Epithelial cell of proximal tubule (primary cell): ENCODE data around the gene SKIL. TPM values are rescaled to one million over a fixed set of nuclear protein-coding genes. Genes with fewer than 3 reads are reported as not detected.

Experiments used
- DNase-seq: peaks from one replicate; pipeline ENCODE4 v3.0.0-alpha.2; 2011; ENCODE audit warnings: low read depth
- H3K4me3 ChIP-seq: 2 replicates; pipeline ENCODE4 v1.5.1; 2011; ENCODE audit warnings: low read depth, mild to moderate bottlenecking, low read length
- total RNA-seq: library from RNA; depleted of rRNA; stranded (reverse); fragments of >200 nt; gene quantifications from 2 replicates; pipeline ENCODE4 v1.2.3, GENCODE V29; 2015
- TF ChIP-seq, protein P1 (sequence below): conservative IDR thresholded peaks from 2 replicates; pipeline ENCODE4 v1.5.1; 2012; ENCODE audit warnings: low read depth, mild to moderate bottlenecking, low read length

Gene SKIL
- total RNA-seq, 1 donor from 2014 or later = 25.1 TPM

DNA sequence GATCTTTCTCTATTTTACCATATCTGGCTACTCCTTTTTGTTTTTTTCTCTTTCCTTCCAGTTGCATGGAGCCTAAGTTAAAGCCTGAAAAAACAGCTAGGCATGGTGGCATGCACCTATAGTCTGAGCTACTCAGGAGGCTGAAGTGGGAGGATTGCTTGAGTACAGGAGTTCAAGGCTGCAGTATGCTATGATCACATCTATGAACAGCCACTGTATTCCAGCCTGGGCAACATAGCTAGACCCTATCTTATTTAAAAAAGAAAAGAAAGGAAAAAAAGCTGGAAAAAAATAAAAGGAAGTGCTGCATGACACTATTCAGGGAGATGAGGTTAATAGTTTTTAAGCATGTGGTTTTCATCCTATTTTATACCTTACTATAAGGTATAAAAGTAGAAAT is 4.0 kb upstream of the SKIL start:
- H3K4me3 ChIP-seq = no peak overlapping the region
- TF ChIP-seq, protein P1, sequence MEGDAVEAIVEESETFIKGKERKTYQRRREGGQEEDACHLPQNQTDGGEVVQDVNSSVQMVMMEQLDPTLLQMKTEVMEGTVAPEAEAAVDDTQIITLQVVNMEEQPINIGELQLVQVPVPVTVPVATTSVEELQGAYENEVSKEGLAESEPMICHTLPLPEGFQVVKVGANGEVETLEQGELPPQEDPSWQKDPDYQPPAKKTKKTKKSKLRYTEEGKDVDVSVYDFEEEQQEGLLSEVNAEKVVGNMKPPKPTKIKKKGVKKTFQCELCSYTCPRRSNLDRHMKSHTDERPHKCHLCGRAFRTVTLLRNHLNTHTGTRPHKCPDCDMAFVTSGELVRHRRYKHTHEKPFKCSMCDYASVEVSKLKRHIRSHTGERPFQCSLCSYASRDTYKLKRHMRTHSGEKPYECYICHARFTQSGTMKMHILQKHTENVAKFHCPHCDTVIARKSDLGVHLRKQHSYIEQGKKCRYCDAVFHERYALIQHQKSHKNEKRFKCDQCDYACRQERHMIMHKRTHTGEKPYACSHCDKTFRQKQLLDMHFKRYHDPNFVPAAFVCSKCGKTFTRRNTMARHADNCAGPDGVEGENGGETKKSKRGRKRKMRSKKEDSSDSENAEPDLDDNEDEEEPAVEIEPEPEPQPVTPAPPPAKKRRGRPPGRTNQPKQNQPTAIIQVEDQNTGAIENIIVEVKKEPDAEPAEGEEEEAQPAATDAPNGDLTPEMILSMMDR = no peak
- DNase-seq = no peak

DNA sequence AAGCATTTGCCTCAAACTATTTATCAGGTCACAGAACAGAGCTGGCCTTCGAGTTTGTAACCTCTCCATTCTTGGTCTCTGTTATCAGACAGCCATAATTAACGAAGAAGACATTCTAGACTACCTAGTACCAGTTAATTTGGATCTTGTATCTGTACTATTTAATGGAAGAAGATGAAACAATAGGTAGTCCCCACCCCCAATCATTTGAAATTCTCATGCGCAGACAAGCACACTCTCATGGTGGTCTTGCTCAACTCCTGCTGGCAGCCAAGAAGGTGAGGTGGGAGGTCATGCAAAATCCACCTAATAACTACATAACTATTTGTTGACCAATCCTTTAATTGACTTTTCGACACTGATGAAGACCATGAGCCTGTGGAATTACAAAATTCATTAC is 2.8 kb upstream of the SKIL start:
- no peak for DNase-seq
- TF ChIP-seq, protein P1 = no peak
- H3K4me3 ChIP-seq = no peak overlapping the region

DNA sequence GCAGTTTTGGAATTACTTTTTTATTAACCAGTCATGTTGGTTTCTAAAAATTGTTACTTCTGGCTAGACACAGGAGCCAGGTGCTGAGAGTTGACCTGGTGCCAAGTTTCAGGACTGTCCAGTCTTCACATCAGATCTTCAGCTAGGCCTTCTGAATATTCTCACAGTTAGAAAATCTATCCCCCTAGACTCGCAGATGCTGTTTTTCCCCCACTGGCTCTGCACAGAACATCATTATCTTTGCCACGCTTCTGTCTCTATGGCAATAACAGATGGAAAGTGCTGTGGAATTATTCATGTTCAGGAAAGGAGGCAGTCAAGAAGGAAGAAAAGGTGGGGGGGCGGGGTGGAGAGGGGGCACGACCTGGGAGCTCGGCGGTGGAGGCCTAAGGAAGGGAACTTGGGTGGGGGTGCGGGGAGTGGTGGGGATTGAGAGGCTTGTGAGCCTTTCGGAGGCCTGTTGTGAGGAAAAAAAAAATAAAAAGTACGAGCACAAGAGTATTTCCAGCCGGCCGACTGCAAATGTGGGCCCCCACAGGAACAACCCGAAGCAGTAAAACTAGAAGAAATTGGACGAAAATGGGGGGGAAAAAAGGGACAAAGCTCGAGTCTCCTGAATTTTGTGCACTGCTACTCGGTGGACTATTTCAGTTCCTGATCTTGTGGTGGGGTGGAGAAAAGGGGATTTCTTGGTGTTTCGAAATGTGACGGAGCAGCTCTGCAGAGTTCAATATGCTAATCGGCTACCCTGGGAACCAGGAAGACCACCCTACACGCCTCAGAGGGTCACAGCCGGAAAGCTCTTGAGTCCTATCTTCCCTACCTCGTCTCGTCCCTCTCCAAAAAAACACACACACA is 1.5 kb upstream of the SKIL start:
- H3K4me3 ChIP-seq = peak overlapping the region; percentile 51
- TF ChIP-seq, protein P1 = no peak
- DNase-seq = peak; percentile 52

DNA sequence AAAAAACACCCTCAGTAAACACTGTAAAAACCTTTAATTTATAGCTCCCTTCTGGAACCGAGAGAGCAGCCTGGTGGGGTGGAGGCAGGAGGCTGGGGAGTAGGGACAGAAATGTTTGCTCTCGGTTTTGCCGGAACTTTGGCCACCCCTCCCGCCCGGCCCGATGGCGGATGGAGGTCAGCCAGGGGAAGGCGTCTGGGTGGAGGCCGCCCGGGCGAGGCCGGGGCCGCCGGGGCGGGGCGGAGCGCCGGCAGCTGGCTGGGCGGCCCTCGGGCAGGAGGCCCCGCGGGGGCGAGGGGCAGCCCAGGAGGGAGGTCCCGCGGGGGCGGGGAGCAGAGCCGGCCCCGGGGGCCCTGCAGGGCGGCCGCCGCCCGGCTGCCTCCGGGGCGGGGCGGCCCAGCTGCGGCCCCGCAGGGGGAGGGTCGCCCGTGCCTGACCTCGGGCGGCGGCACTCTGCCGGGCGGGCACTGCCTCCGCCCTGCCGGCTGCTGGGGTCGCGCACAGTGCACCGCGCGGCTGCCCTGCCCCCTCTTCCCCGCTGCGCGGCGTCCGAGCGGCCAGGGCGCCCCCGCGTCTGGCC is 829 bp upstream of the SKIL start:
- H3K4me3 ChIP-seq = peak overlapping the region; percentile 51
- no peak for DNase-seq
- TF ChIP-seq, protein P1 = no peak

DNA sequence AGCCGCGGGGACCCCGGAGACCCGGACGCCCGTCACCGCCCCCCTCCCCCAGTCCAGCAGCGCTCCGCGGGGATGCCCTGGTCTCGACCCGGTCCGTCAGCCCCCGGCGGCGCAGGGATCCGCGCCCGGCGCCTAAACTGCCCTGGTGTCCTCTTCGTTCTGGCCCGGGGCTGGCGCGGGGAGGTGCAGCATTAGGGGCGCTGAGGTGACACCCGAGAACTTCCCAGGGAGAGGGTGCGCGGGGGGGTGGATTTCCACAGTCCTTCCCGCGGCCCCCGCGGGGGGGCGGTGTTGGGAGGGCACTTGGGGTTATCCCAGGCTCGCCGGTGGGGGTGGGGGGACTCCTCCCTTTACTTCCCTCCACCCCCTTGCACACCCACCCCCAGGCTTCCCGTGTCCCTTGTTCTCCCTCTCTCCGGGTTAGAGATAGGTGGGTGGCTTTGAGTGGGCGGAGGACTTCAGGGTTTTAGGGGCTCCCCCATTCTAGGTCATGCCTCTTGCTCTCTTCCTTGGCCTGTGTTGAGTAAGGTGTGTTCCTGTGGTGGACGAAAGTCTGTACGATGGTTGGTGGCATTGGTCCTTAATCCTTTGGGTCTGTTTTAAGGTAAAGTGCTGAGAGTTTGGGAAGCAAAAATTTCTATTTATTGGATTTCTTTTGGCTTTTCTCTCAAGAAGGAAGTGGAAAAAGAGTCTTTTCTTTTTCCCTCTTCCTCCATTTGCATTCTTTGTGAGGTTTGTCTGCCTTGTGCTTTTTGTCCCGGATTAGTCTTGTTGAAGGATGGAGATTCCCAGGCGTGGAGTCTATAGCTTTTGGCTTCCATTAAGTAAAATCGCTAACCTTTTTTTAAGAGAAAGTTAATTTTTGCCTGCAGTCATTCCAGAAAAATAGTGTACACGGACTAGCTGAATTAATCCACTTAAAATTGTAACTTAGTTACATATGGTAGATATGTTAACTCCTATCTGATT is 811 bp downstream of the SKIL start:
- TF ChIP-seq, protein P1 = peak; percentile 58
- DNase-seq = no peak
- H3K4me3 ChIP-seq = peak overlapping the region; percentile 65

DNA sequence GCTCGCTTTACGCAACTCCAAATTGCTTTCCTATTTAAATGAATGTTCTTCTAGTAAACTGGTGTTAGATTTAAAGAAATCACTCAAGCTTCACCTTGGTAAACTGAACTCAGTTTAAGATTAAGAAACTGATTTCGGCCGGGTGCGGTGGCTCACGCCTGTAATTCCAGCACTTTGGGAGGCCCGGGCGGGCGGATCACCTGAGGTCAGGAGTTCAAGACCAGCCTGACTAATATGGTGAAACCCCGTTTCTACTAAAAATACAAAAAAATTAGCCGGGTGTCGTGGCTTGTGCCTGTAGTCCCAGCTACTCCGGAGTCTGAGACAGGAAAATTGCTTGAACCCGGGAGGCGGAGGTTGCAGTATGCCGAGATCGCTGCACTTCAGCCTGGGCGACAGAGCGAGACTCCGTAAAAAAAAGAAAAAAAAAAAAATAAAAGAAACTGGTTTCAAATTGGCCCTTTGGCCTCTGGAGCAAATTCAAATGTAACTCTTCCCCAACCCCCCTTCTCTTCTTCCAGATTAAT is 1.7 kb downstream of the SKIL start:
- DNase-seq = no peak
- TF ChIP-seq, protein P1 = no peak
- H3K4me3 ChIP-seq = peak overlapping the region; percentile 65
